GM19025 (cell line): ENCODE measurements around the gene KCTD11.
"Not testable (repeated sequence)": the region's sequence is repeated elsewhere in the genome, so short reads cannot be mapped to it uniquely, and the experiment has no call there.

Source experiments
- ATAC-seq: cut with Tn5 transposase; IDR thresholded peaks from one replicate; pipeline ENCODE4 v1.9.1; 2021; ENCODE audit warnings: mild to moderate bottlenecking, low read depth, moderate library complexity; ENCODE audit not compliant: unreplicated experiment

Gene KCTD11

DNA sequence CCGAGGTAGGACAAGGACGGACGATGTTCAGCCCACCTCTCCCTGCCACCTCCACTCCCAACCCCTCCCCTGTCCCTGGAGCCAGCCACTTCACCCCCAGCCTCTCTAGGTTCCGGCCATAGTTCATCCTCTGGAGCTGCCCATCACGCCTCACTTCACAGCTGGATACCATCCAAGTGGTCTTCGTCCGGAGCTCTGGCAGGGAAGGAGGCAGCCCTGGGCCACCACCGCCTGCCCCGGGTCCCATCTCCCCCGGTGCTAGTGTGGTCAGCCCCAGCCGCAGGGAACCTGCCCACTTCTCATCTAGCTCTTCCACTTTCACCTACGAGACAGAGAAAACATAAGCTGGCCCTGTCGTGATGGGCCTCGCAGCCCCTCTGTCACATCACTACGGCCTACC, 30.5 kb upstream of the KCTD11 start:
- no peak for ATAC-seq

DNA sequence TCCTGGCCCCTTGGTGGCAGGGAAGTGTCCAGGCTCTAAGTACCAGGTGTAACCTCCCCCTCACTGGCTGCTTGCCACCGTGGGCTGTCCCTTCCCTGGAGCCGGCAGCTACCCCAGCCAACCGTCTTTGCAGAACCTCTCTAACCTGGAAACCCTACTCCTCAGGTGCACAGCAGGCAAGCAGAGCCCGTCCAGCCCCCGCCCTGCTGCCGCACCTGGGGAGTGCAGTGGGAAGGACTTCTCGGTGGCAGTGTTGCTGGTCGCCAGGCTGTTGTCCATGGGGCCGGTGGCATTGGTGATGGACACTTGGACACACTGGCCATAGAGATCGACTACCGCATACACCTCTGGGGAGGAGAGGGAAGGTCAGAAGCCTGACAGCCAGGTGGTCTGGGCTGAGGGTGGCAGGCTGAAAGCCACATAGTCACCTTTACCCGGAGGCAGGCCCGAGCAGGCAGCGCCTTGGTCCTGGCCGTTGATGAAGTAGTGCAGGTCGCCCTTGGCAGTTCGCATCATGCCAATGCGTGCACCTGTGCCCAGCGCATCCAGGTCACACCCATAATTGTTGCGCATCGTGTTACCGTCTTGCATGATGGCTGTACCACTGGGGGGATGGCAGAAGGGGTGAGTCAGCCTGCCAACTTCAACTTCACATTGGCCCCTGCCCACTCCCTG, 29.3 kb upstream of the KCTD11 start:
- ATAC-seq: no peak

DNA sequence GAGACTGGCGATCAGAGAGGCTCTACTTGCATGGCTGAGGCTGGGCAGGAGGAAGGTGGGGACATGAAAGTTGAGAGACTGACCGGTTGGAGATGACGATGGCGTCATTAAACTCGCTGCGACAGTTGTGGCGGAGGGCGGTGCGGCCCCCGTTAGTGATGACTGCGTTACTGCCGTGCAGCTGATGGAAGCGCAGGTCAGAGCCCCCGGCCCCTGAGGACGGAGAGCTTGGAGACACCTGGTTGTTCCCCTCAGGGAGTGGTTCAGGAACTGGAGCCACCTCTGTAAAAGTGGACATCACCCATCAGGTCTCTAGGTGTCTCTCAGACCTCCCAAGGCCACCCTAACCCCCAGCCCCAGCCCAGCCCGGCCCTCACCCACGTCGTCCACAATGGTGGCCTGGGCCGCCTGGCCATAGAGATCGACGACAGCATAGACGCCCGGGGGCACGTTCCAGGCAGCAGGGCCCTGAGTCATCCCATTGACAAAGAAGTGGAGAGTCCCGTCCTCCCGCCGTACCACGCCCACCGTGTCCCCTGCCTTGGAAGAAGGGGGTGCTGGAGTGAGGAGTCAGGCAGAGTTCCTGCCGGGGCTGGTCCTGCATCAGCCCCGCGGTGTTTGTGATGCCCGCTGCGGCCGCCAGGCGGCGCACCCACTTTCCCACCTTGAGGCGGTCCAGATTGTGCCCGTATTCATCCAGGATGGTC, 28.1 kb upstream of the KCTD11 start:
- ATAC-seq: no peak

DNA sequence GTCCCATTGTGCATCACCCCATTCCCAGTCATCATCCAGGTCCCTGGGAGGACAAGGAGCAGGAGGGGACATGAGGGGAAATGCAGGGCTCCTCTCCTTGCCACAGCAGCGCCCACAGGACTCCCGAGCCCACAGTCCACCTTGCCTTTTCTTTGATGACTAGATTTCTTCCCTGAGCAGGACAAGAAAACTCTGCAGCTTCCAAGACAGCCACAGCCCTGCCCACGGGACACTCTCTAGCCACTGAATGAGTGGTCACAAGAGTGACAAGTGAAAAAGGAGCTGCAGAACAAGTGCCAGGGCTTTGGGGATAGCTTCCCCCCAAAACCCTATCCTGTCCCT, 27.6 kb upstream of the KCTD11 start:
- no peak for ATAC-seq

DNA sequence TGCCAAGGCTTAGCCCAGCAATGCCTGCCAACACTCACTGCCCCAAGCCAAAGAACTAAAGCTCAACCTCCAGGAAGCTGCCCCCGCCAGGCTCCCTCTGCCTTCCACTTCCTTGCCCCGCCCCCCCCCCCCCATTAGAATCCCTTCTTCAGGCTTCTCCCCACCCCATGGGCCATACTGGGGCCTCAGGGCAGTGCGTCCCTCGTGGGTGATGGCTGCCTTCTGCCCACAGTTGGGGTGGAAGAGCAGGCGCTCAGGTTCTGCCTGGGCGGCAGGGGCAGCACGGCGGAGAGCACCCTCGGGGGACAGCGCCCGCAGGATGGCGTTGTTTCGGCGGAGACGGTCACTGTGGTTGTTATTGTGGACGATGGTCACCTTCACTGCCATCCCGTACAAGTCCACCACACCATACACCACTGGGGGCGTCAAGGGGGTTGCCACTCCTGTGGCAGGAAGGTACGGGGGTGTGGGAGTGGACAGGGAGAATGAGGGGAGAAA, 26.9 kb upstream of the KCTD11 start:
- ATAC-seq: no peak

DNA sequence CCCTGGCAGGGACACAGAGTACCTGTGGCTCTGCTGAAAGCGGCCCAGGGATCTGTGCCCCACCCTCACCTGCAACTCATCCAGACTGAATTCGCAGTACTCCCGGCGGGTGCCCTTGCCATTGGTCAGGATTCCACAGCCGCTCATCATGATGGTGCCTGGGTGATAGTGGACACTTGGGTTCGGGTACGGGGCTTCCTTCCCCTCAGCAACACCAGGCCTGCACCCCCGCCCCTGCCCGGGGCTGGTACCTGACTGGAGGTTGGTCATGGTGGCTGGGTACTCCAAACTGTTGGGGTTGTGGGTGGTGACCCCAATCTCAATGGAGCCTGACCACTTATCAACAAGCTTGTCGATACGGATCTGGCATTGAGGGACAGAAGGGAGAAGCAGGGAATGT, 25.8 kb upstream of the KCTD11 start:
- ATAC-seq: no peak

DNA sequence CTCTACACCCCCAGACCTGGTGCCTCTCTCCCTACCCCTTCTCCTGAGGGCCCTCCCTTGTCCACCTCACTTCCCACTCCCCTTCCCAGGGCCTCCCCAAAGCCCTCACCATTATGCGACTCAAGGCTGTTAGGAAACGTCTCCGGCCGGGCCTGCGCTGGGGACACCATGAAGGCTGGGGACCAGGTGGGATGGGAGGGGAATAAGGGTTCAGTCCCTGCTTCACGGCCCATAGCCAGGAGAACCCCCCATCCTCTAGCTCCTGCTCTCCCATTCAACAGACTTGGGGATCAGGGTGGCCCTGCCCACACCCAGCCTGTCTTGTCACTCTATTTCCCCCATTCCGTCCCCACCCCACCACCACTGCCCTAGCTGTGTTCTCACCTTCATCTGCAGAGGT, 24.9 kb upstream of the KCTD11 start:
- no peak for ATAC-seq

DNA sequence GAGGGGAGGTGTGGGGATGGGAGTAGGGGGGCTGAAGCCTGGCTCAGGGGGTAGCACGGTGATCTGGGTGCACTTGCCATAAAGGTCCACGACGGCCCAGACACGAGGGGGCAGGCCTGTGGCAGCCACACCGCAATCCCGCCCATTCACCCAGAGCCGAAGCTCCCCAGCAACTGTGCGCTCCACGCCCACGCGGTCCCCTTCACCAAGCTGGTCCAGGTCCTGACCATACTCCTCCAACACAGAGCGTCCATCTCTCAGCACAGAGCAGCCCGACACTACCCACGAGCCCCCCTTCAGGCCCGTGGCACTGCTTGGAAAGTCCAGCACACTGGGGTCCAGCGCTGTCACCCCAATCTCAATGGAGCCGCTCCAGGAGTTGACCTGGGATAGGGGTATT, 24.5 kb upstream of the KCTD11 start:
- ATAC-seq: no peak

DNA sequence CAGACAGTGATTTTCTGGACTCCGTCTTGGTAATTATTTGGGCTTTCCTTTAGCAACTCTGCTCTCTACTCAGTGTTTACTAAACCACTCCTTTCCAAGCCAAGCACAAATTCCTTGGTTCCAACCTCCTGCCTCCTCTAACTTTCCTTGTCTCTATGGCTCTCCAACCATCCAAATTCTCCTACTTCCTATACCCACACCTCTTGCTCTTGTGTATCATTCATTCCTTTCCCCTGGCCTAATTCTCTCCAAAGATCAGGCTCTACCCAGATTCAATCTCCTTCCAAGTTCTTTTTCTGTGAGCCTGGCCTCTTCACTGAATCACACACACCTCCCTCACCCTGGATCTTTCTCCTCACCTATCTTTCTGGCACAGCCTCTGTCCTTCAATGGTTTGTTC, 24.0 kb upstream of the KCTD11 start:
- ATAC-seq: no peak

DNA sequence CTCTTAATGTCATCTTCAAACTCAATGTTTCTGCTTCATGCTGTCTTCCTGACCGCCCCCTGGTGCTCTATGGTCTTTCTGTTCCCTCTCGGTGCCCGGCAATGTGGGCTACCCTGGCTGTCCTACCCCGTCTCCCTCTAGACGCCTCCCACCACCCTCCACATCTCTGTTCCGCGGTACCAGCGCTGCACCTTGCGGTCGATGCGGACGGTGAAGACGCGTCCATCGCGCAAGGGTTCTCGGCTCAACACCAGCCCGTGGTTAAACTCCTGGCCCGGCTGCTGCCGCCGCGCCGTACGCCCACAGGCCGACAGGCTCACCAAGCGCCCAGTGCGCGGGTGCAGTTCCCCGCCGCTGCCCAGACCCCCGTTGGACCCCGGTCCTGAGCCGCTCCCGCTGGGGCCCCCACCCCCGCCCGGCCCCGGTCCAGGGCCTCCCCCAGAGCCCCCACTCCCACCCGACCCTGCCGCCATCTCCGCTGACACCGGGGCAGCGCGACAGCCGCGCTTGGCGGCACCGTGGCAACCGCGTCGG, 23.1 kb upstream of the KCTD11 start, which contains the start of gene NEURL4:
TSS of gene NEURL4 (minus strand) at position 496 of the 534 bp plus-strand sequence. CDS start at position 473, 23 bp downstream.
- peak; percentile 6 for ATAC-seq

DNA sequence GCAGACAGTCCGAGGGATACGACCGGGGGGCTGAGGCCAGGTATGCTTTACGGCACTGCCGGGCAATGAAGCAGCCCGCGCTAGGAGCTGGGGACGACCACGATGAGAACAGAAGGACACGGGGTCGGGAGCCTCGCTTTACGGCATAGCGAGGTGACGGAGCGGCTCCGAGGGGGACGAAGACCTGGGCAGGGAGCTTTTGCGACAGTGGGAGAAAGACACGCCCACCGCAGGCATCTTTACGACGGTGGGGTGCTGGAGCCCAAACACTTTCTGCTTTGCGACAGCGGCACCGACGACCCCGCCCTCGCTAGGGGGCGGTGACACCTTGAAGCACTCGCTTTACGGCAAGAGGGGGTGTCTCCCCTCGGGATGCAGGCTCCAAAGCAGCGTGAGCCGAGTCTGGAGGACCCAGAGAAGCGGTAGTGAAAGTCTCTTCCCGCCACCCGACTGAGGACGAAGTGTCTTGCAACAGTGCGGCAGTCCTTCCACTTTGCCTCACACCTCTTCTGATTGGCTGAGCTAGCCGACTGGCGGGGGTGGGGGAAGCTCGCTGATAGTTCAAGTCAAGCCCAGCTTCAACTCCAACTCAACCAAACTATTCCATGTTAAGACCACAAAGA, 22.5 kb upstream of the KCTD11 start:
- peak; percentile 43 for ATAC-seq

DNA sequence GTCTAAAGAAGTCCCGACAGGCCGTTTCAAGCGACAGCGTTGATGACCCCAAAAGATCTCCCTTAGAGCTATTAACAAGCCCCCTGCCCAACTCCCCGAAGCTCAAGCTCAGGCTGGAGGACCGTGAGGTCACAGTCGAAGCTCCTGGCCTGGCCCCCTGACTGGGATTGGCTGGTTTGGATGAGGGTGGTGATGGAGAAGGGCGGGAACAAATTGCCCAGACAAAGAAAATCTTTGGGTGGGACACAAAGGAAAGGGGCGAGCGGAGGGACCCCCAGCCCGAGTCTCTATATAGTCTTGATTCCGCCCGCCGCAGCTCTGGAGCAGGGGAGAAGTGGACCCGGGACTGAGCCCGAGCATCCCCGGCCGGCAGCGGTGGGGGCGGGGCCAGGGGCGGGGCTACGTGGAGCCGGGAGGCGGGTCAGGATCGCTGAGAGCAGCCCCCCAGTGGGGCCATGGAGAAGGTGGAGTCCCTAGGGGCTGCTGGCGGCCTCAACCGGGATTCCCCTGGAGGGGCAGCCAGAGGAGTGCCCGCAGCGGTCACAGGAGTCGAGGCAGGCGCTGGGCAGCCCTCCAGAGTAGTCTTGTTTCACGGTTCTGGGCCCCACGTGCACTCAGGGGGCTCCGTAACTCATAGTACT, 21.8 kb upstream of the KCTD11 start:
- ATAC-seq: peak; percentile 50

DNA sequence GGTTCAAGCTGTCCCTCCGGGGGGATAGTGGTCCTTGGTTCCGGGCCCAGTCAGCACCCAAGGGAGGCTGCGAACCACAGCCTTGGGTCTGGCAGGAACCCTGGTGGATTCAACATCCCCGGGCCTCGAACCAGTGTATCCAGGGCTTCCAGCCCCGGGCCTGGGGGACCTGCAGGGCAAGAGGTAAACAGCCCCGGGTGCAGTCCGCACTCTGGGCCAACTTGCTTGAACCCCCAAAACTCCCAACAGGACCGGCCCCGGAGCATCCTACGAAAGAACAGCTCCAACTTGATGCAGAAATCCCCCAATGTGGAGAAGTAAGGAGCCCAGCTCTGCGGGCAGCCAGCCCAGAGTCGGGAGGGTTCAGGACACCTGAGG, 21.3 kb upstream of the KCTD11 start:
- no peak for ATAC-seq

DNA sequence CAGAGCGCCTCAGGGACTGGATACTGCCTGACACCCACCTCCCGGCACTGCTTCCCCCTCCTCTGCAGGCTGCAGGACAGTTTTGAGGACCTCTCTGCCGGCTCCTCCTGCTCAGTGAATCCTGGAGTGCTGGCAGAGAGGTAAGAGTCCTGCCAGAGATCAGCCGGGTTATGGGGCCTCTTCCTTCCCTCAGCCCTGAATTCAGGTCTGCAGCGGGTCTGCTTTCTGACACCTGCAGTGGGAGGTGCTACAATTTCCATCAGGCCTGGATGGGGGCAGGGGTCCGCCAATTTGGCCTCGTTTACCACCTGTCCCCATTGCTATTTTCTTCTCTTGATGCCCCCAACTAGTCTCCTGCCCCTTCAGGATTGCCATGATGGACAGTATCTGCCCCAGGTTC, 19.9 kb upstream of the KCTD11 start:
- no peak for ATAC-seq

DNA sequence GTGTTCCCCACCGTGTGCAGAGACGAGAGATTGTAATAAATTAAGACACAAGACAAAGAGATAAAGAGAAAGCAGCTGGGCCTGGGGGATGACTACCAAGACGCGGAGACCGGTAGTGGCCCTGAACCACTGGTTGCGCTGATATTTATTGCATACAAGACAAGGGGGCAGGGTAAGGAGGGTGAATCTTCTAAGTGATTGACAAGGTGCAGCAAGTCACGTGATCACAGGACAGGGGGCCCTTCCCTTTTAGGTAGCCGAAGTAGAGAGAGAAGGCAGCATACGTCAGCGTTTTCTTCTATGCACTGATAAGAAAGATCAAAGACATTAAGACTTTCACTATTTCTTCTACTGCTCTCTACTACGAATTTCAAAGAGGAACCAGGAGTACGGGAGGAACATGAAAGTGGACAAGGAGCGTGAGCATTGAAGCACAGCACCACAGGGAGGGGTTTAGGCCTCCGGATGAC, 19.3 kb upstream of the KCTD11 start:
- ATAC-seq: not testable (repeated sequence)

DNA sequence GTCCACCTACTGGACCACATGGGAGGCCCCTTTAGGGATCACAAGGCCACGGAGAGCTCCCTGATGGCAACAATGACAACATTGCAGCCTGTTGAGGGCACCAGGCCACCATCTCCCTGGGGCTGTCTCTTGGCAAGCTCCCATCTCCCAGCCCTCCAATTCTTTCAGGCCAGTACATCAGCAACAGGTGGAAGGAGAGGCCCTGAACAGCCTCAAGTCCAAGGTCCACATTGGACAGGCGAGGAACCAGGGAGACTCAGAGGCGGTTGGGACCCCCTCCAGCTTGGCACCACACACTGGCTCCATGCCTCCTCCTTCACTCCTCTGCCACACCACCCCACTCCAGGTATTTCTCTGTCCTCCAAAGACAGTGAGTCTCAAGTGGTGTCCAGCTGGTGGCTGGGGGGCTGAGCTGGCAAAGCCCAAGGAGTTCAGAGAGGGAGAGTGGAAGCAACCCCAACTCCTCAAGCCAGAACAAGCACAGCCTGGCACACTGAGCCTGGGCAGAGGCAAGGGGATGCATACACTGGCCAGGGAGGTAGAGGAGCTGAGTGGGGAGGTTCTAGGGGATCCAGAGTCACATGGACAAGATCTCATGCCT, 16.9 kb upstream of the KCTD11 start:
- no peak for ATAC-seq

DNA sequence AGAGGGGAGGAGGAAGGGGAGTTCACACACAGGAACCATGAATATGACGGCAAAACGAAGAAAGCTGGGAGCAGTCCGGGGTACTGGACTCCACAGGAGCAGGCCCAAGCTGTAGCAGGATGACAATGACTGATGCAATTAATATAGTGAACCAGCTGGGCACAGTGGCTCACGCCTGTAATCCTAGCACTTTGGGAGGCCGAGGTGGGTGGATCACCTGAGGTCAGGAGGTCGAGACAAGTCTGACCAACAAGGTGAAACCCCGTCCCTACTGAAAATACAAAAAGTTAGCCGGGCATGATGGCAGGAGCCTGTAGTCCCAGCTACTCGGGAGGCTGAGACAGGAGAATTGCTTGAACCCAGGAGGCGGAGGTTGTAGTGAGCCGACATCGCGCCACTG, 16.2 kb upstream of the KCTD11 start:
- ATAC-seq: not testable (repeated sequence)

DNA sequence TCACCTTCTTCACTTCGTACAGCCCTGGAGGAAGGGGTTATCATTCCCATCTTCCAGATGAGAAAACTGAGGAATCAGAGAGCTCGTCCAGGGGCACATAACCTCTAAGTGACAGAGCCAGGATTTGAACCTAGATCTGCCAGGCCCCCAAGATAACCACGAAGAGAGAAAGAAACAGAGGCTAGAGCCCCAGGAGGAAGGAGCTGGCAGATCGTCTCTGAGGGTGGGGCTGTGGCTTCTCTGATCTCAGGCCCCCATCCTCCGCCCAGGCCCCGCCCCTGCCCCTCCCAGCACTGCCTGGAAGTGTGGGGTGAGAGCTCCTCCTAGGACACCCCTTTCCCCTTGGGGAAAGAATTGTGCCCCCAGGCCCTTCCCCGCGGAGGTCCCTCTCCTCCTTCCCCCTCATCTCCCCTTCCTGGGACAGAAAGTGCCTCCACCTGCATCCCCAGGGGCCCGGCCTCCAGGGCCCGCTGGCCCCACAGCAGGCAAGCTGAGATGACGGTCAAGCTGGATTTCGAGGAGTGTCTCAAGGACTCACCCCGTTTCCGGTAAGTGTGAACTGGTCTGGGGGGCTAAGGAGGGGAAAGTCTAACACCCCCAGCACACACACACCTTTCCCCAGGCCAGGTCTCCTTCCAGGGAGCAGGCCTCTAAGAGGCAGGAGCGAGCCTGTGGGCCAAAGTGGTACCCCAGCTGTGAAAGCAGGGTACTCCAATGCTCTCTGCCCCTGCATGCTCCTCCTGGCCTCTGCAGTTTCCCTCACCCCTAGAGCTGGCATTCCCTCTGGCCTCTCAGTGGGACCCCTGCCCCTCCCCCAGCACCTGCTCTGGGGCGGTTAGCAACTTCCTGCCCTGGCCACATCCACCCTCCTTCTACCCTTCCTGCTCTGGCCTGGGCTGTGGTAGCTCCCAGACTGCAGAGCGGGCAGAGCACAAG, 15.5 kb upstream of the KCTD11 start, which contains the start of gene ACAP1:
TSS of gene ACAP1 (plus strand) at position 290 of the 936 bp plus-strand sequence. CDS start at position 496, 206 bp downstream.
- ATAC-seq: peak; percentile 68

DNA sequence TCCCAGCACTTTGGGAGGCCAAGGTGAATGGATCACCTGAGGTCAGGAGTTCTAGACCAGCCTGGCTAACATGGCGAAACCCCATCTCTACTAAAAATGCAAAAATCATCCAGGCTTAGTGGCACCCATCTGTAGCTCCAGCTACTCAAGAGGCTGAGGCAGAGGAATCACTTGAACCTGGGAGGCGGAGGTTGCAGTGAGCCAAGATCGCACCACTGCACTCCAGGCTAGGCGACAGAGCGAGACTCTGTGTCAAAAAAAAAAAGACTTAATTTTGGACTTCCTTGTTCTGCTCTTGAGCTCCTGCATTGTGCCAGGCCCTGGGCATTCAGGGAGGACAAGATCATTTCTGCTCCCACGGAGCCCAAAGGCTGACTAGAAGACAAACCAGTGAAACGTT, 14.4 kb upstream of the KCTD11 start:
- not testable (repeated sequence) for ATAC-seq
